Thyroid gland (tissue), 4 donors: ENCODE data around the gene NOX5. TPM values are rescaled to one million over a fixed set of nuclear protein-coding genes. Genes with fewer than 3 reads are reported as not detected.

Source experiments
- DNase-seq, 2 donors: peaks; one replicate each; pipeline ENCODE4 v3.0.0-alpha.2; 2019
- H3K27ac ChIP-seq, 3 donors: fragments of 200-600 bp; sonication (generic); 1 replicate in 2 of 3; 2 replicates in 1 of 3; pipeline ENCODE4 v1.5.1; 2016 to 2019; ENCODE audit warnings: mild to moderate bottlenecking in 1 of 3, moderate library complexity in 1 of 3
- H3K27me3 ChIP-seq: fragments of 200-600 bp; sonication (generic); one replicate; pipeline ENCODE4 v1.5.1; 2019
- H3K36me3 ChIP-seq, 2 donors: fragments of 200-600 bp; sonication (generic); one replicate each; pipeline ENCODE4 v1.5.1; 2016 to 2019
- H3K4me1 ChIP-seq, 2 donors: fragments of 200-600 bp; sonication (generic); one replicate each; pipeline ENCODE4 v1.5.1; 2017 to 2019
- H3K4me3 ChIP-seq, 3 donors: fragments of 200-600 bp; sonication (generic); replicated peaks in 1 of 3; 1 replicate in 2 of 3; 2 replicates in 1 of 3; pipeline ENCODE4 v1.5.1; 2016; ENCODE audit warnings: mild to moderate bottlenecking in 1 of 3
- H3K9me3 ChIP-seq: fragments of 200-600 bp; sonication (generic); one replicate; pipeline ENCODE4 v1.5.1; 2017
- POLR2A ChIP-seq, 2 donors: fragments of 450-650 bp; IDR thresholded peaks; one replicate each; pipeline ENCODE4 v1.6.1; 2017; ENCODE audit warnings: antibody characterized with exemption in 2 of 2, mild to moderate bottlenecking in 2 of 2, moderate library complexity in 1 of 2
- WGBS, 2 donors: methylation state at CpG; one replicate each; pipeline ENCODE4 v1.1.5; 2017; 5-methylcytosine and 5-hydroxymethylcytosine counted together
- intact Hi-C: fragments of 100-400 bp; cut with DNase I; formaldehyde crosslinking; loops from one replicate; pipeline ENCODE4 v1.15.1; 2023
- total RNA-seq, 4 donors: library from RNA; depleted of rRNA; stranded (reverse); fragments of >200 nt; gene quantifications; one replicate each; pipeline ENCODE4 v1.2.3, GENCODE V29; 2016
- TF ChIP-seq, protein P1 (sequence below), 6 experiments: fragments of 200-600 bp in 3 of 6; fragments of 450-650 bp in 3 of 6; sonication (generic) in 3 of 6; IDR thresholded peaks; one replicate each; pipeline ENCODE4 v1.5.1; 2016 to 2019; ENCODE audit warnings: antibody characterized with exemption in 6 of 6, mild to moderate bottlenecking in 2 of 6, inconsistent platforms in 1 of 6, moderate library complexity in 1 of 6

The NOX5 gene
- total RNA-seq, 4 donors from 2014 or later: 0.22 to 0.88 (median 0.50) TPM

DNA sequence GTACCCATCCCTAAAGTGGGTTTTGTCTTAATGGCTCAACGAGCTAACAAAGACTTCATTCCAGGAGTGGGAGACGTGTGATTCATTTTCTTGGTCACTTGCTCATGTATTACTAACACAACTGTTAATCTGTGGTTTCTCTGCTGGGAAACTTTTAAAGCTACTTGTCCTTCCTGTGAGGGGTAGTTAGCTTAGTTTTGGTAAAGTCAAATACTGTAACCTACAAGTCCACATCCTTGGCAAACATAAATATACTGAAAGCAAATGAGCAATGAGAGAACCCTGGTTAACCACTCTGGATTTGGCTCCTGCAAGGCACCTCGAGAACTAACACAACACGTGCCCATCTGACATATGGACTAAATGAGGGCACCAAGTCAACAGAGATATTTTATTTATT is 19.9 kb downstream of the NOX5 start:
- Histone ChIP-seq H3K4me1 (peaks cover 0 to 5% of the 10 kb centered on the region in 2 donors), H3K36me3 (no peaks in the 10 kb centered on the region), H3K4me3 (no peak overlapping the region), H3K27me3 (no peaks in the 10 kb centered on the region), H3K27ac (no peak overlapping the region), H3K9me3 (no peaks in the 10 kb centered on the region)
- intact Hi-C loops: no loop called here
- TF ChIP-seq, protein P1, sequence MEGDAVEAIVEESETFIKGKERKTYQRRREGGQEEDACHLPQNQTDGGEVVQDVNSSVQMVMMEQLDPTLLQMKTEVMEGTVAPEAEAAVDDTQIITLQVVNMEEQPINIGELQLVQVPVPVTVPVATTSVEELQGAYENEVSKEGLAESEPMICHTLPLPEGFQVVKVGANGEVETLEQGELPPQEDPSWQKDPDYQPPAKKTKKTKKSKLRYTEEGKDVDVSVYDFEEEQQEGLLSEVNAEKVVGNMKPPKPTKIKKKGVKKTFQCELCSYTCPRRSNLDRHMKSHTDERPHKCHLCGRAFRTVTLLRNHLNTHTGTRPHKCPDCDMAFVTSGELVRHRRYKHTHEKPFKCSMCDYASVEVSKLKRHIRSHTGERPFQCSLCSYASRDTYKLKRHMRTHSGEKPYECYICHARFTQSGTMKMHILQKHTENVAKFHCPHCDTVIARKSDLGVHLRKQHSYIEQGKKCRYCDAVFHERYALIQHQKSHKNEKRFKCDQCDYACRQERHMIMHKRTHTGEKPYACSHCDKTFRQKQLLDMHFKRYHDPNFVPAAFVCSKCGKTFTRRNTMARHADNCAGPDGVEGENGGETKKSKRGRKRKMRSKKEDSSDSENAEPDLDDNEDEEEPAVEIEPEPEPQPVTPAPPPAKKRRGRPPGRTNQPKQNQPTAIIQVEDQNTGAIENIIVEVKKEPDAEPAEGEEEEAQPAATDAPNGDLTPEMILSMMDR (IDR thresholded peaks at IDR 0.05): no peak
- TF ChIP-seq POLR2A (IDR thresholded peaks at IDR 0.05): no peak
- WGBS, 2 donors: 47 to 50% methylated on average over 4 of the region's 4 CpGs
- DNase-seq: no peak

DNA sequence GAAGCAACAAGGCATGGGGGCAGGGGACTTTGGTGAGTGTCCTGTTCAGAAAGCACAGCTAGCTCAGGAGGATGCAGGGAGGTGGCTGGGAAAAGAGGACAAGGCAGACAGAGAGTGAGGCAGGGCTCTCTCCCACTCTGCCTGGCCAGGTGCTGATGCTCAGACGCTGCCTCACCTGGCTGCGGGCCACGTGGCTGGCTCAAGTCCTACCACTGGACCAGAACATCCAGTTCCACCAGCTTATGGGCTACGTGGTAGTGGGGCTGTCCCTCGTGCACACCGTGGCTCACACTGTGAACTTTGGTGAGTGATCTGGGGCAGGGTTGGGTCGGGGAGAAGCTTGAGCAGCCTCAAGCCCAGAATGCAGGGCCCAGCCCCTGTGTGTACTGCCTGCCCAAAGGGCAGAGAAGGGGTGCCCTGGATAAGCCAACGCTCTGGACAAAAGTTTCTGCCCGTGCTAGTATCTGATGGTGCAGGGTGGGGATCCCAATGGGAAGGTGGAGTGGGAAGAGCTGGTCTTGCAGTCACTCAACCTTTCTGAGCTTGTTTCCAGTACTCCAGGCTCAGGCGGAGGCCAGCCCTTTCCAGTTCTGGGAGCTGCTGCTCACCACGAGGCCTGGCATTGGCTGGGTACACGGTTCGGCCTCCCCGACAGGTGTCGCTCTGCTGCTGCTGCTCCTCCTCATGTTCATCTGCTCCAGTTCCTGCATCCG is 20.9 kb downstream of the NOX5 start:
- Histone ChIP-seq H3K4me3 (no peak overlapping the region), H3K27me3 (no peaks in the 10 kb centered on the region), H3K36me3 (no peaks in the 10 kb centered on the region), H3K4me1 (peaks cover 0 to 5% of the 10 kb centered on the region in 2 donors), H3K27ac (no peak overlapping the region), H3K9me3 (no peaks in the 10 kb centered on the region)
- TF ChIP-seq, protein P1 (IDR thresholded peaks at IDR 0.05): peak in 1 of 6 experiments; percentile 10
- TF ChIP-seq POLR2A (IDR thresholded peaks at IDR 0.05): no peak
- WGBS, 2 donors: 29 to 50% methylated on average over 15 of the region's 16 CpGs
- intact Hi-C loops: no loop called here
- peak; percentile 37 to 44 for DNase-seq

DNA sequence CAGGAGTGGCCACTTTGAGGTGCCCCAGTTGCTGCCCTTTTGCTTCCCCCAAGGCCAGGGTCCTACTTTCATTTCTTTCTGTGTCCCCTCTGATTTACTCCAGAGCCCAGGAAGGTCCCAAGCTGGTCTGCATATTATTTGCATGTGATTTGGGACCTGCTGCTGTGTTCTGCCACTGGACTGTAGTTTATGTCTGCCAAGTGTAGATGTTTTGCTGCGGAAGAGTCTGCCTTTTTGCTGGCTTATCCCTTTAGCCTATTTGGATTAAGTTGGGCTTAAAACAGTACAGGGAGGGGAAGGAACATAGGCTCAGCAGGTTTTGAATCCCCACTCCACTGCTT is 21.4 kb downstream of the NOX5 start:
- Histone ChIP-seq H3K36me3 (no peaks in the 10 kb centered on the region), H3K4me3 (no peak overlapping the region), H3K27ac (no peak overlapping the region), H3K27me3 (no peaks in the 10 kb centered on the region), H3K4me1 (peaks cover 0 to 5% of the 10 kb centered on the region in 2 donors), H3K9me3 (no peaks in the 10 kb centered on the region)
- intact Hi-C loops: no loop called here
- DNase-seq: no peak
- TF ChIP-seq, protein P1 (IDR thresholded peaks at IDR 0.05): no peak
- TF ChIP-seq POLR2A (IDR thresholded peaks at IDR 0.05): no peak
- WGBS, 2 donors: 82 to 100% methylated on average over 1 of the region's 1 CpG

DNA sequence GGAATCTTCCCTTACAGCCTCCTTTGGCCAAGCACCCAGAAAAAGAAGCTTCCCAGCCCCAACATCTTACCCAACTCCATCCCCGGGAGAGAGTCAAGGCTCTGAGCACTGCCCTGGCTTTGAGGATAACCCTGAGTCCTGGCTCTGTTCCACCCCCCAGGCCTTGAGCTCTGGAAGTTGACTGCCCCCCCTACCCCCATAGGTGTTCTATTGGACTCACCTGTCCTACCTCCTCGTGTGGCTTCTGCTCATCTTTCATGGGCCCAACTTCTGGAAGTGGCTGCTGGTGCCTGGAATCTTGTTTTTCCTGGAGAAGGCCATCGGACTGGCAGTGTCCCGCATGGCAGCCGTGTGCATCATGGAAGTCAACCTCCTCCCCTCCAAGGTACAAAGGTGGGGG is 22.3 kb downstream of the NOX5 start:
- Histone ChIP-seq H3K27ac (no peak overlapping the region), H3K36me3 (no peaks in the 10 kb centered on the region), H3K4me3 (no peak overlapping the region), H3K27me3 (no peaks in the 10 kb centered on the region), H3K9me3 (no peaks in the 10 kb centered on the region), H3K4me1 (peaks cover 0 to 2% of the 10 kb centered on the region in 2 donors)
- TF ChIP-seq POLR2A (IDR thresholded peaks at IDR 0.05): no peak
- TF ChIP-seq, protein P1 (IDR thresholded peaks at IDR 0.05): no peak
- 89 to 92% methylated on average over 5 of the region's 5 CpGs for WGBS, 2 donors
- intact Hi-C loops: no loop called here
- no peak for DNase-seq

DNA sequence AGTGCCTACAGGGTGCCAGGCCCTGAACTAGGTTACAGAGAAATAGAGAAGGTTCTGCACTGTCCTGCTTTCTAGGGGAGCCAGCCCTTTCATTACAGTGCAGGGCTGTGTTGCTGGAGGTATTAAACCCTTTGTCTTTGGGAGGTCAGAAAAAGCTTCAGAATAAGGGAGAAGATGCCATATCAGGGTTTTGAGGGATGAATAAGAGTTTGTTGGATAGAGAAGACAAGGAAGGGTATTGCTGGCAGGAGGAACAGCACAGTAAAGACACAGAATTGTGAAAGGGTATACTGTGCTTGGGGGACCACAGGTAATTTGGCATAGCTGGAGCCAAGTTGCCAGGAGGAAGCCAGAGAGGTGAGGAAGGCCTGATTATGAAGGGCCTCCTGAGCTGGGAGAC is 23.0 kb downstream of the NOX5 start:
- intact Hi-C loops: no loop called here
- H3K9me3 ChIP-seq: no peaks in the 10 kb centered on the region
- H3K27ac ChIP-seq: no peak overlapping the region
- no peaks in the 10 kb centered on the region for H3K27me3 ChIP-seq
- no peaks in the 10 kb centered on the region for H3K4me1 ChIP-seq
- no peak for TF ChIP-seq POLR2A (IDR thresholded peaks at IDR 0.05)
- TF ChIP-seq, protein P1 (IDR thresholded peaks at IDR 0.05): no peak
- no peak for DNase-seq
- no peaks in the 10 kb centered on the region for H3K36me3 ChIP-seq
- no peak overlapping the region for H3K4me3 ChIP-seq
